Mesendoderm (in vitro differentiated cells): ENCODE results near the gene SRCIN1.

Experiments
- DNase-seq: peaks from one replicate; pipeline ENCODE4 v3.0.0; 2013
- H2AK5ac ChIP-seq: 2 replicates; pipeline ENCODE4 v1.6.1; 2013; ENCODE audit warnings: low read length, inconsistent platforms
- H2BK120ac ChIP-seq: 2 replicates; pipeline ENCODE4 v1.6.1; 2013; ENCODE audit warnings: low read depth, mild to moderate bottlenecking, low read length, moderate library complexity, mixed read lengths
- H2BK15ac ChIP-seq: replicated peaks from 2 replicates; pipeline ENCODE4 v1.6.1; 2013; ENCODE audit warnings: low read depth, mild to moderate bottlenecking, moderate library complexity
- H2BK5ac ChIP-seq: 2 replicates; pipeline ENCODE4 v1.6.1; 2013; ENCODE audit warnings: low read length, inconsistent platforms
- H3K18ac ChIP-seq: 2 replicates; pipeline ENCODE4 v1.6.1; 2013; ENCODE audit warnings: mild to moderate bottlenecking, low read length, mixed read lengths
- H3K23ac ChIP-seq: one replicate; pipeline ENCODE4 v1.6.1; 2013; ENCODE audit warnings: low read length
- H3K27ac ChIP-seq: 2 replicates; pipeline ENCODE4 v1.5.1; 2013; ENCODE audit warnings: low read depth, mild to moderate bottlenecking, inconsistent platforms, low read length, moderate library complexity
- H3K27me3 ChIP-seq: 2 replicates; pipeline ENCODE4 v1.6.1; 2013; ENCODE audit warnings: low read length, control low read depth, mild to moderate bottlenecking, inconsistent platforms; ENCODE audit not compliant: insufficient read depth, poor library complexity
- H3K36me3 ChIP-seq: 2 replicates; pipeline ENCODE4 v1.6.1; 2013; ENCODE audit warnings: low read length, inconsistent platforms; ENCODE audit not compliant: control insufficient read depth, insufficient read depth
- H3K4ac ChIP-seq: one replicate; pipeline ENCODE4 v1.6.1; 2013; ENCODE audit warnings: low read depth, mild to moderate bottlenecking, low read length, moderate library complexity
- H3K4me1 ChIP-seq: 2 replicates; pipeline ENCODE4 v1.6.1; 2013; ENCODE audit warnings: low read depth, low read length, inconsistent platforms; ENCODE audit not compliant: control insufficient read depth
- H3K4me2 ChIP-seq: 2 replicates; pipeline ENCODE4 v1.6.1; 2013; ENCODE audit warnings: low read length
- H3K4me3 ChIP-seq: 2 replicates; pipeline ENCODE4 v1.5.1; 2013; ENCODE audit warnings: mild to moderate bottlenecking, low read length
- H3K56ac ChIP-seq: one replicate; pipeline ENCODE4 v1.6.1; 2013; ENCODE audit warnings: low read length
- H3K79me1 ChIP-seq: 2 replicates; pipeline ENCODE4 v1.6.1; 2013; ENCODE audit warnings: low read length, inconsistent platforms
- H3K79me2 ChIP-seq: 2 replicates; pipeline ENCODE4 v1.6.1; 2013; ENCODE audit warnings: mild to moderate bottlenecking, low read length; ENCODE audit not compliant: control insufficient read depth, insufficient read depth
- H3K9ac ChIP-seq: 2 replicates; pipeline ENCODE4 v1.6.1; 2013; ENCODE audit warnings: low read length, inconsistent platforms
- H4K5ac ChIP-seq: one replicate; pipeline ENCODE4 v1.6.1; 2013; ENCODE audit warnings: low read length
- H4K8ac ChIP-seq: one replicate; pipeline ENCODE4 v1.6.1; 2013; ENCODE audit warnings: low read depth, mild to moderate bottlenecking, control low read depth, low read length, moderate library complexity
- WGBS: extraction: QIAGEN DNeasy Blood & Tissue Kit; methylation state at CpG from one replicate; pipeline ENCODE4 v1.1.7; 2013; ENCODE audit warnings: low lambda C conversion rate, missing lambda C conversion rate; ENCODE audit not compliant: insufficient coverage; ENCODE audit errors: extremely low coverage; 5-methylcytosine and 5-hydroxymethylcytosine counted together

The SRCIN1 gene

GRCh38 chr17:38549285-38549684, 56.5 kb downstream of the SRCIN1 start:
- WGBS, result no CpG with 5 or more reads among the region's 4 CpGs

GRCh38 chr17:38547444-38547843, 58.3 kb downstream of the SRCIN1 start:
- Histone ChIP-seq H3K4me3 (no peak overlapping the region), H3K23ac (no peak overlapping the region), H2BK15ac (no peak overlapping the region), H3K27me3 (no peaks in the 10 kb centered on the region), H3K4me2 (no peak overlapping the region), H3K4me1 (no peaks in the 10 kb centered on the region), H3K79me1 (no peaks in the 10 kb centered on the region), H3K9ac (no peak overlapping the region), H2BK5ac (no peak overlapping the region), H3K27ac (no peak overlapping the region), H3K79me2 (no peaks in the 10 kb centered on the region), H2AK5ac (no peak overlapping the region), H3K18ac (no peak overlapping the region), H4K8ac (no peak overlapping the region), H3K4ac (no peak overlapping the region), H3K36me3 (no peaks in the 10 kb centered on the region), H4K5ac (no peak overlapping the region), H3K56ac (no peak overlapping the region), H2BK120ac (no peak overlapping the region)
- DNase-seq, result no peak
- no CpG with 5 or more reads among the region's 12 CpGs for WGBS

More at GRCh38 chr17:38549285-38549684, 56.5 kb downstream of the SRCIN1 start:
- no peak overlapping the region for H3K23ac ChIP-seq
- no peak overlapping the region for H3K56ac ChIP-seq
- H3K4ac ChIP-seq, result no peak overlapping the region
- H2AK5ac ChIP-seq, result no peak overlapping the region
- no peak overlapping the region for H4K5ac ChIP-seq
- no peaks in the 10 kb centered on the region for H3K27me3 ChIP-seq
- no peak overlapping the region for H2BK5ac ChIP-seq
- DNase-seq, result no peak
- H3K4me3 ChIP-seq, result no peak overlapping the region
- no peaks in the 10 kb centered on the region for H3K36me3 ChIP-seq
- H2BK15ac ChIP-seq, result no peak overlapping the region
- no peak overlapping the region for H2BK120ac ChIP-seq
- no peaks in the 10 kb centered on the region for H3K79me1 ChIP-seq
- no peak overlapping the region for H3K18ac ChIP-seq
- no peak overlapping the region for H4K8ac ChIP-seq
- no peak overlapping the region for H3K9ac ChIP-seq
- H3K4me1 ChIP-seq, result no peaks in the 10 kb centered on the region
- H3K79me2 ChIP-seq, result no peaks in the 10 kb centered on the region
- H3K4me2 ChIP-seq, result no peak overlapping the region
- no peak overlapping the region for H3K27ac ChIP-seq

- no peak overlapping the region for H2BK5ac ChIP-seq
- no peaks in the 10 kb centered on the region for H3K4me1 ChIP-seq
- H3K4ac ChIP-seq, result no peak overlapping the region
- no peak overlapping the region for H2BK15ac ChIP-seq
- H3K56ac ChIP-seq, result no peak overlapping the region
- H4K5ac ChIP-seq, result no peak overlapping the region
- no peak overlapping the region for H3K18ac ChIP-seq
- H3K79me2 ChIP-seq, result no peaks in the 10 kb centered on the region
- no peaks in the 10 kb centered on the region for H3K36me3 ChIP-seq
- H3K79me1 ChIP-seq, result no peaks in the 10 kb centered on the region
- no peaks in the 10 kb centered on the region for H3K27me3 ChIP-seq
- no peak overlapping the region for H3K9ac ChIP-seq
- no peak for DNase-seq
- WGBS, result no CpG with 5 or more reads among the region's 11 CpGs
- H3K4me3 ChIP-seq, result no peak overlapping the region
- H3K4me2 ChIP-seq, result no peak overlapping the region
- no peak overlapping the region for H2BK120ac ChIP-seq
- H3K23ac ChIP-seq, result no peak overlapping the region
- H4K8ac ChIP-seq, result no peak overlapping the region
- no peak overlapping the region for H3K27ac ChIP-seq
- no peak overlapping the region for H2AK5ac ChIP-seq
Measured at GRCh38 chr17:38546396-38546795, 59.4 kb downstream of the SRCIN1 start.

- no peak overlapping the region for H3K18ac ChIP-seq
- no peak overlapping the region for H3K4me3 ChIP-seq
- H2BK15ac ChIP-seq, result no peak overlapping the region
- WGBS, result no CpG with 5 or more reads among the region's 12 CpGs
- no peak overlapping the region for H3K4me2 ChIP-seq
- no peaks in the 10 kb centered on the region for H3K4me1 ChIP-seq
- H3K56ac ChIP-seq, result no peak overlapping the region
- H3K36me3 ChIP-seq, result no peaks in the 10 kb centered on the region
- H3K79me2 ChIP-seq, result no peaks in the 10 kb centered on the region
- no peak overlapping the region for H3K23ac ChIP-seq
- no peak overlapping the region for H2AK5ac ChIP-seq
- no peaks in the 10 kb centered on the region for H3K79me1 ChIP-seq
- H2BK5ac ChIP-seq, result no peak overlapping the region
- H4K5ac ChIP-seq, result no peak overlapping the region
- no peaks in the 10 kb centered on the region for H3K27me3 ChIP-seq
- H4K8ac ChIP-seq, result no peak overlapping the region
- H3K9ac ChIP-seq, result no peak overlapping the region
- no peak overlapping the region for H3K4ac ChIP-seq
- no peak for DNase-seq
- no peak overlapping the region for H3K27ac ChIP-seq
- no peak overlapping the region for H2BK120ac ChIP-seq
Measured at GRCh38 chr17:38545531-38546225, 60.1 kb downstream of the SRCIN1 start.

- Histone ChIP-seq H3K4me3 (no peak overlapping the region), H3K18ac (no peak overlapping the region), H4K5ac (no peak overlapping the region), H3K79me1 (no peaks in the 10 kb centered on the region), H3K9ac (no peak overlapping the region), H2BK15ac (no peak overlapping the region), H3K79me2 (no peaks in the 10 kb centered on the region), H3K4ac (no peak overlapping the region), H3K23ac (no peak overlapping the region), H2AK5ac (no peak overlapping the region), H2BK120ac (no peak overlapping the region), H3K27ac (no peak overlapping the region), H3K27me3 (no peaks in the 10 kb centered on the region), H3K4me1 (no peaks in the 10 kb centered on the region), H3K36me3 (no peaks in the 10 kb centered on the region), H2BK5ac (no peak overlapping the region), H3K4me2 (no peak overlapping the region), H3K56ac (no peak overlapping the region), H4K8ac (no peak overlapping the region)
- WGBS, result no CpG with 5 or more reads among the region's 7 CpGs
- DNase-seq, result no peak
Measured at GRCh38 chr17:38544839-38545209, 60.9 kb downstream of the SRCIN1 start.
